Measurements from ENCODE around the gene RBMS1.

The RBMS1 gene

GRCh38 chr2:160516547-160517365 is 23.1 kb upstream of the RBMS1 start:
- no peaks in the 10 kb centered on the region for H3K4me1 ChIP-seq (ENCODE audit: control insufficient read depth, low read length)
- H3K4me3 ChIP-seq (ENCODE audit: low read length), result no peak overlapping the region
- TF ChIP-seq EZH2phosphoT487 (IDR thresholded peaks at IDR 0.05; ENCODE audit: borderline replicate concordance, low read length) (no peak), CTCF (IDR thresholded peaks at IDR 0.05; ENCODE audit: low read depth, low read length, poor library complexity, severe bottlenecking) (no peak)
- no peaks in the 10 kb centered on the region for H3K9me2 ChIP-seq (replicated peaks; ENCODE audit: control insufficient read depth, low read length)
- H3K79me2 ChIP-seq (ENCODE audit: control insufficient read depth, low read length), result no peaks in the 10 kb centered on the region
- H3K9me3 ChIP-seq (ENCODE audit: control insufficient read depth, insufficient read depth, low read length), result no peaks in the 10 kb centered on the region
- H3K27me3 ChIP-seq (ENCODE audit: control insufficient read depth, low read length), result peaks cover 5% of the 10 kb centered on the region; the same call in 1 of the 2 replicates
- H3K4me2 ChIP-seq (ENCODE audit: low read length), result no peak overlapping the region
- H3F3A ChIP-seq (ENCODE audit: control insufficient read depth, insufficient read depth), result no peaks in the 10 kb centered on the region
- H3K36me3 ChIP-seq (ENCODE audit: control insufficient read depth, low read length), result no peaks in the 10 kb centered on the region
- no peaks in the 10 kb centered on the region for H4K20me1 ChIP-seq (ENCODE audit: control insufficient read depth, insufficient read depth, low read depth, low read length)
- H3K27ac ChIP-seq (ENCODE audit: low read depth, low read length), result no peak overlapping the region

GRCh38 chr2:160515120-160515519 is 21.5 kb upstream of the RBMS1 start:
- H3K36me3 ChIP-seq (ENCODE audit: control insufficient read depth, low read length), result no peaks in the 10 kb centered on the region
- no peak overlapping the region for H3K4me2 ChIP-seq (ENCODE audit: low read length)
- no peaks in the 10 kb centered on the region for H3K4me1 ChIP-seq (ENCODE audit: control insufficient read depth, low read length)
- no peak overlapping the region for H3K4me3 ChIP-seq (ENCODE audit: low read length)
- H4K20me1 ChIP-seq (ENCODE audit: control insufficient read depth, insufficient read depth, low read depth, low read length), result no peaks in the 10 kb centered on the region
- no peaks in the 10 kb centered on the region for H3K79me2 ChIP-seq (ENCODE audit: control insufficient read depth, low read length)
- H3K9me3 ChIP-seq (ENCODE audit: control insufficient read depth, insufficient read depth, low read length), result no peaks in the 10 kb centered on the region
- H3F3A ChIP-seq (ENCODE audit: control insufficient read depth, insufficient read depth), result no peaks in the 10 kb centered on the region
- H3K27me3 ChIP-seq (ENCODE audit: control insufficient read depth, low read length), result peaks cover 5% of the 10 kb centered on the region; the same call in 1 of the 2 replicates
- H3K27ac ChIP-seq (ENCODE audit: low read depth, low read length), result no peak overlapping the region
- TF ChIP-seq CTCF (IDR thresholded peaks at IDR 0.05; ENCODE audit: low read depth, low read length, poor library complexity, severe bottlenecking), result no peak
- no peak for TF ChIP-seq EZH2phosphoT487 (IDR thresholded peaks at IDR 0.05; ENCODE audit: borderline replicate concordance, low read length)
- no peaks in the 10 kb centered on the region for H3K9me2 ChIP-seq (replicated peaks; ENCODE audit: control insufficient read depth, low read length)

- Histone ChIP-seq H3K79me2 (ENCODE audit: control insufficient read depth, low read length) (no peaks in the 10 kb centered on the region), H3F3A (ENCODE audit: control insufficient read depth, insufficient read depth) (no peaks in the 10 kb centered on the region), H3K27me3 (ENCODE audit: control insufficient read depth, low read length) (peaks cover 5% of the 10 kb centered on the region; the same call in 1 of the 2 replicates), H3K9me2 (replicated peaks; ENCODE audit: control insufficient read depth, low read length) (no peaks in the 10 kb centered on the region), H3K4me3 (ENCODE audit: low read length) (no peak overlapping the region), H3K4me2 (ENCODE audit: low read length) (no peak overlapping the region), H3K9me3 (ENCODE audit: control insufficient read depth, insufficient read depth, low read length) (no peaks in the 10 kb centered on the region), H3K27ac (ENCODE audit: low read depth, low read length) (no peak overlapping the region), H3K36me3 (ENCODE audit: control insufficient read depth, low read length) (no peaks in the 10 kb centered on the region), H4K20me1 (ENCODE audit: control insufficient read depth, insufficient read depth, low read depth, low read length) (no peaks in the 10 kb centered on the region), H3K4me1 (ENCODE audit: control insufficient read depth, low read length) (no peaks in the 10 kb centered on the region)
- TF ChIP-seq EZH2phosphoT487 (IDR thresholded peaks at IDR 0.05; ENCODE audit: borderline replicate concordance, low read length) (no peak), CTCF (IDR thresholded peaks at IDR 0.05; ENCODE audit: low read depth, low read length, poor library complexity, severe bottlenecking) (no peak)
Observed at GRCh38 chr2:160513120-160513519, 19.5 kb upstream of the RBMS1 start.

All from DOHH2 (cell line).